Mesenchymal stem cell (in vitro differentiated cells and primary cell): ENCODE measurements around the gene BOD1L1.

Experiments used
- DNase-seq: peaks from one replicate; pipeline ENCODE4 v3.0.0-alpha.2; 2013
- H2AFZ ChIP-seq: one replicate; pipeline ENCODE4 v1.6.1; 2013; ENCODE audit warnings: low read depth, mild to moderate bottlenecking, control low read depth, inconsistent platforms, low read length, moderate library complexity
- H2AK5ac ChIP-seq: 2 replicates; pipeline ENCODE4 v1.6.1; 2013; ENCODE audit warnings: low read length, moderate library complexity, mild to moderate bottlenecking, inconsistent platforms; ENCODE audit not compliant: severe bottlenecking
- H2BK120ac ChIP-seq: one replicate; pipeline ENCODE4 v1.6.1; 2013; ENCODE audit warnings: low read depth, mild to moderate bottlenecking, inconsistent platforms, low read length, moderate library complexity
- H2BK12ac ChIP-seq, 2 experiments: one replicate each; pipeline ENCODE4 v1.6.1; 2013; ENCODE audit warnings: inconsistent platforms in 2 of 2, low read length in 2 of 2, mild to moderate bottlenecking in 2 of 2, moderate library complexity in 2 of 2, control low read depth in 1 of 2
- H2BK15ac ChIP-seq: one replicate; pipeline ENCODE4 v1.6.1; 2013; ENCODE audit warnings: mild to moderate bottlenecking, low read depth, inconsistent platforms; ENCODE audit not compliant: poor library complexity, severe bottlenecking
- H2BK5ac ChIP-seq: 2 replicates; pipeline ENCODE4 v1.6.1; 2013; ENCODE audit warnings: low read depth, mild to moderate bottlenecking, low read length, control low read depth, inconsistent platforms; ENCODE audit not compliant: poor library complexity, severe bottlenecking
- H3K14ac ChIP-seq, 2 experiments: one replicate each; pipeline ENCODE4 v1.6.1; 2013; ENCODE audit warnings: inconsistent platforms in 2 of 2, low read length in 2 of 2, control low read depth in 1 of 2, mild to moderate bottlenecking in 1 of 2, moderate library complexity in 1 of 2
- H3K18ac ChIP-seq, 2 experiments: one replicate each; pipeline ENCODE4 v1.6.1; 2013; ENCODE audit warnings: inconsistent platforms in 2 of 2, low read length in 2 of 2, control low read depth in 1 of 2, low read depth in 1 of 2, mild to moderate bottlenecking in 1 of 2
- H3K23ac ChIP-seq, 2 experiments: one replicate each; pipeline ENCODE4 v1.6.1; 2013; ENCODE audit warnings: inconsistent platforms in 2 of 2, low read length in 2 of 2, mild to moderate bottlenecking in 2 of 2, moderate library complexity in 2 of 2, control low read depth in 1 of 2
- H3K27ac ChIP-seq: 2 replicates; pipeline ENCODE4 v1.5.1; 2013; ENCODE audit warnings: mild to moderate bottlenecking, moderate library complexity, low read length, control low read depth, inconsistent platforms; ENCODE audit not compliant: poor library complexity, severe bottlenecking
- H3K27me3 ChIP-seq, 2 experiments: 2 replicates each; pipeline versions ENCODE4 v1.6.1 to v1.7.0; 2013; ENCODE audit warnings: low read length in 2 of 2, mild to moderate bottlenecking in 2 of 2, moderate library complexity in 2 of 2, control low read depth in 1 of 2, inconsistent platforms in 1 of 2; ENCODE audit not compliant: control insufficient read depth in 1 of 2, insufficient read depth in 1 of 2
- H3K36me3 ChIP-seq, 2 experiments: 2 replicates each; pipeline versions ENCODE4 v1.6.1 to v1.7.0; 2013; ENCODE audit warnings: low read length in 2 of 2, control low read depth in 1 of 2, inconsistent platforms in 1 of 2, low read depth in 1 of 2, mild to moderate bottlenecking in 1 of 2; ENCODE audit not compliant: insufficient read depth in 2 of 2, control insufficient read depth in 1 of 2
- H3K4ac ChIP-seq, 2 experiments: one replicate each; pipeline ENCODE4 v1.6.1; 2013; ENCODE audit warnings: inconsistent platforms in 2 of 2, low read length in 2 of 2, mild to moderate bottlenecking in 2 of 2, moderate library complexity in 2 of 2, control low read depth in 1 of 2, low read depth in 1 of 2
- H3K4me1 ChIP-seq: 2 replicates; pipeline ENCODE4 v1.6.1; 2013; ENCODE audit warnings: low read depth, low read length, control low read depth; ENCODE audit not compliant: control insufficient read depth, insufficient read depth
- H3K4me2 ChIP-seq: 2 replicates; pipeline ENCODE4 v1.6.1; 2013; ENCODE audit warnings: low read length, mild to moderate bottlenecking, inconsistent platforms; ENCODE audit not compliant: poor library complexity, severe bottlenecking
- H3K4me3 ChIP-seq, 2 experiments: 2 replicates each; pipeline versions ENCODE4 v1.5.1 to v1.7.0; 2013; ENCODE audit warnings: low read length in 2 of 2, mild to moderate bottlenecking in 2 of 2, control low read depth in 1 of 2, low read depth in 1 of 2; ENCODE audit not compliant: insufficient read depth in 1 of 2
- H3K79me1 ChIP-seq: replicated peaks from 2 replicates; pipeline ENCODE4 v1.6.1; 2013; ENCODE audit warnings: mild to moderate bottlenecking, control low read depth, low read length, inconsistent platforms; ENCODE audit not compliant: poor library complexity, severe bottlenecking
- H3K9ac ChIP-seq: 2 replicates; pipeline ENCODE4 v1.7.0; 2013; ENCODE audit warnings: mild to moderate bottlenecking, low read length, moderate library complexity
- H3K9me3 ChIP-seq: 2 replicates; pipeline ENCODE4 v1.7.0; 2013; ENCODE audit warnings: mild to moderate bottlenecking, low read length; ENCODE audit not compliant: control insufficient read depth
- H4K8ac ChIP-seq: one replicate; pipeline ENCODE4 v1.6.1; 2013; ENCODE audit warnings: inconsistent platforms, mild to moderate bottlenecking, low read length, moderate library complexity
- H4K91ac ChIP-seq: one replicate; pipeline ENCODE4 v1.6.1; 2013; ENCODE audit warnings: mild to moderate bottlenecking, low read length, inconsistent platforms
- WGBS: methylation state at CpG from one replicate; pipeline ENCODE4 v1.1.7; 2013; ENCODE audit warnings: mixed read lengths; 5-methylcytosine and 5-hydroxymethylcytosine counted together

BOD1L1 gene

DNA sequence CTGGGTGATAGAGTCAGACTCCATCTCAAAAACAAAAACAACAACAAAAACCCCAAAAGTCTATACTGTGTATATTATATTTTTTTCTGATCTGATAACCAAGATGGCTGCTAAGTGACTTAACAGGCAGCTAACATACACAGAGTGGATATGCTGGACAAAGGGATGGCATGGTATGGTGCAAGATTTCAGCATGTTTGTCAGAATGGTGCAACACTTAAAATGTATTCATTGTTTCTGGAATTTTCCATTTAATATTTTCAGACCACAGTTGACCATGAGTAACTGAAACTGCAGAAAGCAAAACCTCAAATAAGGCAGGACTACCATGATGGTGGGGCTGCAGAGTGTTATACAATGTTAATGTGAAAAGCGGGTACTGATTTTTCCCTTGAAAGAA is 6.1 kb upstream of the BOD1L1 start:
- Histone ChIP-seq H3K27me3 (no peaks in the 10 kb centered on the region), H2BK5ac (no peak overlapping the region), H4K8ac (no peak overlapping the region), H3K4me1 (no peaks in the 10 kb centered on the region), H2BK15ac (no peak overlapping the region), H3K23ac (no peak overlapping the region), H3K36me3 (no peaks in the 10 kb centered on the region), H2AFZ (no peak overlapping the region), H3K27ac (no peak overlapping the region), H3K9me3 (no peaks in the 10 kb centered on the region), H3K9ac (no peak overlapping the region), H4K91ac (no peak overlapping the region), H3K79me1 (no peaks in the 10 kb centered on the region), H3K18ac (no peak overlapping the region), H3K14ac (no peak overlapping the region), H2BK12ac (no peak overlapping the region), H2BK120ac (no peak overlapping the region), H2AK5ac (no peak overlapping the region), H3K4me2 (no peak overlapping the region), H3K4me3 (no peak overlapping the region), H3K4ac (no peak overlapping the region)
- peak; percentile 12 for DNase-seq
- WGBS = 89% methylated on average over 1 of the region's 1 CpG

- H3K27me3 ChIP-seq = no peaks in the 10 kb centered on the region
- DNase-seq = peak; percentile 42
- H2BK15ac ChIP-seq = peak overlapping the region; percentile 86
- H3K9ac ChIP-seq = peak overlapping the region; percentile 98
- peaks cover 6% of the 10 kb centered on the region for H3K79me1 ChIP-seq
- no peak overlapping the region for H2BK5ac ChIP-seq
- peak overlapping the region; percentile 91 for H2AFZ ChIP-seq
- peaks cover 0 to 3% of the 10 kb centered on the region in 2 experiments for H3K36me3 ChIP-seq
- peak overlapping the region; percentile 75 for H4K91ac ChIP-seq
- no peaks in the 10 kb centered on the region for H3K9me3 ChIP-seq
- H3K14ac ChIP-seq = peak overlapping the region in 1 of 2 experiments; percentile 93
- peaks cover 3% of the 10 kb centered on the region for H3K4me1 ChIP-seq
- peak overlapping the region; percentile 89 for H4K8ac ChIP-seq
- no peak overlapping the region for H2AK5ac ChIP-seq
- peak overlapping the region; percentile 63 to 88 for H3K18ac ChIP-seq
- peak overlapping the region; percentile 61 for H2BK120ac ChIP-seq
- H3K27ac ChIP-seq = no peak overlapping the region
- H2BK12ac ChIP-seq = no peak overlapping the region
- H3K4ac ChIP-seq = peak overlapping the region in 1 of 2 experiments; percentile 73
- under 1% methylated on average over 28 of the region's 45 CpGs for WGBS
- peak overlapping the region; percentile 69 for H3K4me2 ChIP-seq
- peak overlapping the region in 1 of 2 experiments; percentile 6 for H3K23ac ChIP-seq
- peak overlapping the region; percentile 80 to 97 for H3K4me3 ChIP-seq
These were observed 333 bp downstream of the BOD1L1 start for GRCh38 chr4:13627178-13627605.

DNA sequence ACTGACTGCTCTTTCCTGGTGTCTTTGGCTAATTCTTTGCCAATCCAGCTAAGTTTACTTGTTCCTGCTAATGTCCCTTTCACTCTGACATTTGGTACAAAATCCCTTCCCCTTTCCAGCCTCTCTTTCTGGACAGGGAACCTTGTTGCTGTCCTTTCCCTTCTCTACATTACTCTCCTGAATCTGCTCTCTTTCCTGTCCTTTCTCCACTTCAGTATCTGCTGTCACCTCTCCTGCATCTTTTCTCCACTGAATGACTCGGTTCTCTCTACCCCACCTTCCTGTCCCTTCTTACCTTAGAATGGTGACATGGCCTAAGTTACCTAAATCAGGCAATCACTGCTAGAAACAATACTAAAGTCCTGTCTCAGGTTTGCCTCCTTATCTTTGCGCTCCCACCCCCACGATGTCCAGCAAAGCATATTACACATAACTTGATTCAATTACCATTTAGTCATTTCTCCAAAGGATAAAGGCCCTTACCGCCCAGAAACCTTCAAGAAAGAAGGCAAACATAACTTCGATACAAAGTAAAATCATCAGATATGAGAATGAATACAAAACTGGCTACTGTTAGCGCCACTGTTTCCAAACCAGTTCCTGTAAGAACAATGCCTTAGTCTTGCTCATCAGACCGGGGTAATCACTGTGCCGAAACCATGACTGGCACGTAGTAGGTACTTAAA is 890 bp downstream of the BOD1L1 start:
- Histone ChIP-seq H3K36me3 (peaks cover 0 to 3% of the 10 kb centered on the region in 2 experiments), H3K9me3 (no peaks in the 10 kb centered on the region), H2BK15ac (no peak overlapping the region), H3K4ac (peak overlapping the region in 1 of 2 experiments; percentile 73), H2AK5ac (no peak overlapping the region), H4K8ac (no peak overlapping the region), H3K27ac (no peak overlapping the region), H2BK5ac (no peak overlapping the region), H2BK12ac (no peak overlapping the region), H3K9ac (peak overlapping the region; percentile 98), H2AFZ (no peak overlapping the region), H3K18ac (no peak overlapping the region), H3K14ac (peak overlapping the region in 1 of 2 experiments; percentile 93), H3K27me3 (no peaks in the 10 kb centered on the region), H2BK120ac (no peak overlapping the region), H4K91ac (no peak overlapping the region), H3K23ac (peak overlapping the region in 1 of 2 experiments; percentile 42), H3K4me1 (peaks cover 3% of the 10 kb centered on the region), H3K79me1 (peaks cover 6% of the 10 kb centered on the region), H3K4me3 (peak overlapping the region; percentile 80 to 97), H3K4me2 (peak overlapping the region; percentile 69)
- 3% methylated on average over 9 of the region's 9 CpGs for WGBS
- DNase-seq = peak; percentile 16

- Histone ChIP-seq H3K27me3 (no peaks in the 10 kb centered on the region), H3K27ac (no peak overlapping the region), H4K91ac (no peak overlapping the region), H3K4me1 (no peaks in the 10 kb centered on the region), H2BK12ac (no peak overlapping the region), H3K4me2 (no peak overlapping the region), H3K23ac (no peak overlapping the region), H3K18ac (no peak overlapping the region), H2BK120ac (no peak overlapping the region), H3K14ac (no peak overlapping the region), H3K4me3 (no peak overlapping the region), H3K79me1 (peaks cover 29% of the 10 kb centered on the region), H2BK5ac (no peak overlapping the region), H3K4ac (no peak overlapping the region), H3K36me3 (peaks cover 3 to 65% of the 10 kb centered on the region in 2 experiments), H4K8ac (no peak overlapping the region), H3K9ac (no peak overlapping the region), H2AK5ac (no peak overlapping the region), H3K9me3 (no peaks in the 10 kb centered on the region), H2AFZ (no peak overlapping the region), H2BK15ac (no peak overlapping the region)
- no peak for DNase-seq
- 83% methylated on average over 1 of the region's 2 CpGs for WGBS
These were observed 9.2 kb downstream of the BOD1L1 start for GRCh38 chr4:13618212-13618806.
